GM12892 (cell line): ENCODE results near the gene CYP4F2. TPM values are rescaled to one million over a fixed set of nuclear protein-coding genes. Genes with fewer than 3 reads are reported as not detected.
"Not testable (repeated sequence)": the region's sequence is repeated elsewhere in the genome, so short reads cannot be mapped to it uniquely, and the experiment has no call there.

Source experiments
- DNase-seq: peaks from one replicate; pipeline ENCODE4 v3.0.0; 2011; ENCODE audit not compliant: insufficient read length
- FAIRE-seq: peaks from 2 replicates; lab custom pipeline; 2011; peaks lifted over from hg19 to GRCh38; lab: Jason Lieb, UNC
- POLR2A ChIP-seq: IDR thresholded peaks from 2 replicates; pipeline ENCODE4 v1.6.1; 2011; ENCODE audit warnings: low read depth, low read length, control low read depth
- POLR2AphosphoS5 ChIP-seq: IDR thresholded peaks from 2 replicates; pipeline ENCODE4 v1.6.1; 2011; ENCODE audit warnings: low read depth, low read length, control low read depth
- TAF1 ChIP-seq: IDR thresholded peaks from 2 replicates; pipeline ENCODE4 v1.6.1; 2011; ENCODE audit warnings: low read depth, mild to moderate bottlenecking, control low read depth, low read length, borderline replicate concordance
- polyA plus RNA-seq: library from polyadenylated mRNA; unstranded; fragments of >200 nt; gene quantifications from one replicate; pipeline ENCODE4 v1.2.1, GENCODE V29; 2012; ENCODE audit warnings: missing spikeins, inconsistent platforms; ENCODE audit not compliant: missing spikeins

Gene CYP4F2
- polyA plus RNA-seq, result 0.17 TPM

- TF ChIP-seq TAF1, result no peak
- no peak for TF ChIP-seq POLR2AphosphoS5
- no peak for TF ChIP-seq POLR2A
- DNase-seq (no peak), FAIRE-seq (no peak)
These were observed at the start of gene CYP4F2 for GRCh38 chr19:15897738-15898276. CYP4F2 (minus strand) TSS chr19:15898074; CDS start chr19:15897611, 463 bp downstream.

DNA sequence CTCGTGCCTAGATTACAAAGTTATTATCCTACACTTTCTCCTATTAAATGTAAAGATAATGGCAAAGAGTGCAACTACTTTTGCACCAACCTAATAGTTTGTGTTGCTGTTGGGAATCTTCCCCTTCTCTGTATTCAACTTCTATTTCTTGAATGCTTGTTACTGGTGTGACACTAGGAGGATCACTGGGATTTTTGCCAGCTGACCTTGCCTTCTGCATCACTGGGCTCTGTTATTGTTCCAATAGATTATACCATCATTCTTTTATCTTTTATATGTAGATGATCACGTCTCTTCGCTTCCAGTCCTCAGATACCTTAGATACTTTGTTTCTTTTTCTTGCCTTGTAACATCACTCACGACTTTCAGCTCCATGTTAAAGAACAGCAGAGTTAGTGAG is 47.4 kb upstream of the CYP4F2 start:
- FAIRE-seq (no peak), DNase-seq (no peak)
- TF ChIP-seq POLR2AphosphoS5 (no peak), TAF1 (no peak), POLR2A (no peak)

GRCh38 chr19:15944401-15944800 is 46.5 kb upstream of the CYP4F2 start:
- DNase-seq, result no peak
- no peak for FAIRE-seq
- TF ChIP-seq POLR2A (no peak), TAF1 (no peak), POLR2AphosphoS5 (no peak)

DNA sequence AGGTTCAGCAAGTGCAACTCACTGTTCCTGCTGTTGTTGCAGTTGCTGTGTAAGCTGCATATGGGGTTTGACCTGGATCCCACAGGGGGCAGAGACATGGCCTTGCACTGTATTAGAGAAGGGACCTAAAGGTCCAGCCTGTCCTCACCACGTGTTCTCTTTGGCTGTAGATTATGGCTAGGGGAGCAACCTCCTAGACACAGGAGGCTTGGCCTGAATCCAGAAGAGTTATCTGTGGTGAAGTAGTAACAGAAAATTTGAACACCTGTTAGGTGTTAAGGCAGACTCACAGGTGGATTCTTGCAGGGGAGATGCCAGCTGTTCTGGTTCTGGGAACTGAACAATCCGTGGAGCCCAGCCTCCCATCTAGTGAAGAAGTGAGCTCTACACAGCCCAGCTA is 39.9 kb upstream of the CYP4F2 start:
- DNase-seq, result no peak
- TF ChIP-seq POLR2A (no peak), TAF1 (no peak), POLR2AphosphoS5 (no peak)
- FAIRE-seq, result no peak

DNA sequence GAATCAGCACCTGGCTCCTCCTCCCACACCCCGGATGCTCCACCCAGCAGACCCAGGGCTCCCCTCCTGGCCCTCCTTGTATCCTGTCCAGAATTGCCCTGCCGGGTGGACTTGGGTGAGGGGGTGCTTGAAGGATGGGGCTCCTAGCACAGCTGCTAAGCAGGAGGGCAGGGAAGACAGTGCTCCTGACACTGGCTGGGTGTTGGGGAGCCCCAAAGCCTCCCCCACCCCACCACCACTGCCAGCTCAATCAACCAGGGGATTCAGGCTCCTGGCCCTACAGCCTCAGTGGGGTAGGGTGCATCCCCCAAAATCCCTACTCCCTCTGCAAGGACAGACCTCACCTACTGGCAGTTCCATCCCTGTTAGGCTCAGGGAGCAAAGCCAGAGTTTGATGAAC is 39.1 kb upstream of the CYP4F2 start:
- FAIRE-seq (no peak), DNase-seq (no peak)
- TF ChIP-seq POLR2AphosphoS5 (no peak), POLR2A (no peak), TAF1 (no peak)

DNA sequence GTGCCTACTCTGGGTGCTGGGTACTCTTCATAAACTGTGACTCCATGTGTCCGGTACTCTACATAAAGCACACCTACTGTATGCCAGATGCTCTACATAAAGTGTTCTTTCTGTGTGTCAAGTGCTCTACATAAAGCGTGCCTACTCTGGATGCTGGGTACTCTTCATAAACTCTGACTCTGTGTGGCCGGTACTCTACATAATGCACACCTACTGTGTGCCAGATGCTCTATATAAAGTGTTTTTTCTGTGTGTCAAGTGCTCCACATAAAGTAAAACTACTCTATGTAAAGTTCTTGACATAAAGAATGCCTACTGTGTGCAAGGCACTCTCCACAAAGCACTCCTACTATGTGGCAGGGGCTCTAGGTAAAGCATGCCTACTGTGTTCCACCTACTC is 38.3 kb upstream of the CYP4F2 start:
- DNase-seq (no peak), FAIRE-seq (no peak)
- TF ChIP-seq POLR2AphosphoS5 (no peak), TAF1 (no peak), POLR2A (no peak)

- TF ChIP-seq POLR2AphosphoS5 (no peak), TAF1 (no peak), POLR2A (no peak)
- DNase-seq (no peak), FAIRE-seq (no peak)
These were observed 37.4 kb upstream of the CYP4F2 start for GRCh38 chr19:15935167-15935702.

- TF ChIP-seq TAF1 (no peak), POLR2A (no peak), POLR2AphosphoS5 (no peak)
- DNase-seq (no peak), FAIRE-seq (no peak)
These were observed 36.6 kb upstream of the CYP4F2 start, which contains the start of gene CYP4F11 for GRCh38 chr19:15934332-15935078. CYP4F11 (minus strand) TSS chr19:15934529; CDS start chr19:15934408, 121 bp downstream.

GRCh38 chr19:15933761-15934331 is 36.0 kb upstream of the CYP4F2 start:
- FAIRE-seq, DNase-seq: not testable (repeated sequence)

- FAIRE-seq (no peak), DNase-seq (no peak)
- TF ChIP-seq TAF1 (no peak), POLR2A (no peak), POLR2AphosphoS5 (no peak)
These were observed 30.4 kb upstream of the CYP4F2 start for GRCh38 chr19:15928321-15928720.

DNA sequence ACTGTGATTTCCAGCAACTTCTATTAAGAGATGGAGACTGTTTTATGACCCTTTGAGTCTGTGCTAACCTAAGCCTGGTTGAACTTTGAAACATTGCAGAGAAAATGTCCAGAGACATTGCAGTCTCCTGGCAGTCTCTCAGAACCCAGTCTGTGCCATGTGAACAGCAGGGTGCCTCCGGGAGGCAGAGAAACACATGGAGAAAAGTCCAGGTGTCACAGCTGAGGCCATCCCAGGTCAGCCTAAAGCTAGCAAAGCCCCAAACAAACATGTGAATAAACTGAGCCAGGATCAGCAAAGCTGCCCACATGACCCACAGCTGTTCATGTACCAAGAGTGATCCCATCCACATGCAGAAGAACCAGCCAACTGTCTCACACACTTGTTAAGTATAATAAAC is 28.6 kb upstream of the CYP4F2 start:
- FAIRE-seq, result no peak
- TF ChIP-seq TAF1 (no peak), POLR2AphosphoS5 (no peak), POLR2A (no peak)
- DNase-seq, result no peak
